HepG2 (cell line): ENCODE results near the gene YPEL3. TPM values are rescaled to one million over a fixed set of nuclear protein-coding genes. Genes with fewer than 3 reads are reported as not detected.
A peak's percentile ranks its signal among the peaks of the same experiment; 100 is the strongest.

Experiments
- ATF5 ChIP-seq: sonication (generic); formaldehyde crosslinking; IDR thresholded peaks from 2 replicates; pipeline ENCODE4 v1.4.0; 2020; ENCODE audit warnings: mild to moderate bottlenecking, low read depth, missing genetic modification reagents
- CEBPB ChIP-seq: IDR thresholded peaks from 2 replicates; pipeline ENCODE4 v1.6.1; 2011; ENCODE audit warnings: low read depth, low read length, improper control_type of control experiment, borderline replicate concordance
- CENPX ChIP-seq: sonication (generic); formaldehyde crosslinking; IDR thresholded peaks from 2 replicates; pipeline ENCODE4 v1.9.0; 2021; ENCODE audit warnings: mild to moderate bottlenecking, missing genetic modification reagents, moderate library complexity
- CREBL2 ChIP-seq: sonication (generic); formaldehyde crosslinking; IDR thresholded peaks from 2 replicates; pipeline ENCODE4 v1.8.1; 2023; ENCODE audit warnings: missing genetic modification reagents, mild to moderate bottlenecking, borderline replicate concordance
- FOXA1 ChIP-seq, 2 experiments: fragments of 450-650 bp in 1 of 2; sonication (generic) in 1 of 2; formaldehyde crosslinking in 1 of 2; IDR thresholded peaks; 2 replicates each; pipeline versions ENCODE4 v1.4.0 to v1.6.1; 2016 to 2020; ENCODE audit warnings: missing genetic modification reagents in 1 of 2
- KAT2B ChIP-seq: fragments of 150-350 bp; IDR thresholded peaks from 2 replicates; pipeline ENCODE4 v1.6.1; 2014; ENCODE audit warnings: low read depth, low read length, borderline replicate concordance
- MED1 ChIP-seq: sonication (generic); formaldehyde crosslinking; IDR thresholded peaks from 2 replicates; pipeline ENCODE4 v1.4.0; 2020; ENCODE audit warnings: missing genetic modification reagents
- NCOA5 ChIP-seq: sonication (generic); formaldehyde crosslinking; IDR thresholded peaks from 2 replicates; pipeline ENCODE4 v1.4.0; 2020; ENCODE audit warnings: missing genetic modification reagents
- NONO ChIP-seq, 2 experiments: fragments of 450-650 bp in 1 of 2; sonication (generic) in 1 of 2; formaldehyde crosslinking in 1 of 2; IDR thresholded peaks in 1 of 2; conservative IDR thresholded peaks in 1 of 2; 2 replicates each; pipeline versions ENCODE4 v1.6.1 to v1.8.0; 2017 to 2022; ENCODE audit warnings: mild to moderate bottlenecking in 1 of 2, missing genetic modification reagents in 1 of 2, moderate library complexity in 1 of 2
- RBFOX2 ChIP-seq: fragments of 200-400 bp; formaldehyde crosslinking; IDR thresholded peaks from 2 replicates; pipeline ENCODE4 v1.6.1; 2017; ENCODE audit warnings: low read depth, mild to moderate bottlenecking, low read length
- TOPORS ChIP-seq: sonication (generic); formaldehyde crosslinking; IDR thresholded peaks from 2 replicates; pipeline ENCODE4 v1.8.0; 2023; ENCODE audit warnings: mild to moderate bottlenecking, missing genetic modification reagents
- ZNF281 ChIP-seq: sonication (generic); formaldehyde crosslinking; IDR thresholded peaks from 2 replicates; pipeline ENCODE4 v1.4.0; 2020; ENCODE audit warnings: missing genetic modification reagents, borderline replicate concordance
- ZXDC ChIP-seq: sonication (generic); formaldehyde crosslinking; IDR thresholded peaks from 2 replicates; pipeline ENCODE4 v1.5.0; 2020; ENCODE audit warnings: mild to moderate bottlenecking, missing genetic modification reagents
- polyA plus RNA-seq, 8 experiments: library from polyadenylated mRNA; depleted of rRNA in 3 of 8; stranded (reverse) in 7 of 8; unstranded in 1 of 8; fragments of >200 nt; fragmentation: Illumina TruSeq in 4 of 8; extraction: Trizol in 4 of 8; gene quantifications; 2 replicates each; pipeline versions ENCODE4 v1.2.1 to v1.2.3, GENCODE V29; 2011 to 2016; ENCODE audit warnings: low read depth in 4 of 8, missing spikeins in 1 of 8, mixed read lengths in 1 of 8; ENCODE audit not compliant: insufficient read depth in 1 of 8
- total RNA-seq, 5 experiments: library from RNA; depleted of rRNA; stranded (reverse); fragments of >200 nt; fragmentation: Illumina TruSeq; extraction: Trizol; gene quantifications; 2 replicates each; pipeline ENCODE4 v1.2.3, GENCODE V29; 2016; ENCODE audit warnings: low read depth in 1 of 5
- TF ChIP-seq, protein P1 (sequence below): sonication (generic); formaldehyde crosslinking; IDR thresholded peaks from 2 replicates; pipeline ENCODE4 v1.4.0; 2020; ENCODE audit warnings: missing genetic modification reagents, borderline replicate concordance

YPEL3 gene
- total and polyA plus RNA-seq, 2 of the 13 experiments (the other 11 are each of a cell fraction or from before 2014, with no cell fraction given): 5.4 to 47.0 TPM

DNA sequence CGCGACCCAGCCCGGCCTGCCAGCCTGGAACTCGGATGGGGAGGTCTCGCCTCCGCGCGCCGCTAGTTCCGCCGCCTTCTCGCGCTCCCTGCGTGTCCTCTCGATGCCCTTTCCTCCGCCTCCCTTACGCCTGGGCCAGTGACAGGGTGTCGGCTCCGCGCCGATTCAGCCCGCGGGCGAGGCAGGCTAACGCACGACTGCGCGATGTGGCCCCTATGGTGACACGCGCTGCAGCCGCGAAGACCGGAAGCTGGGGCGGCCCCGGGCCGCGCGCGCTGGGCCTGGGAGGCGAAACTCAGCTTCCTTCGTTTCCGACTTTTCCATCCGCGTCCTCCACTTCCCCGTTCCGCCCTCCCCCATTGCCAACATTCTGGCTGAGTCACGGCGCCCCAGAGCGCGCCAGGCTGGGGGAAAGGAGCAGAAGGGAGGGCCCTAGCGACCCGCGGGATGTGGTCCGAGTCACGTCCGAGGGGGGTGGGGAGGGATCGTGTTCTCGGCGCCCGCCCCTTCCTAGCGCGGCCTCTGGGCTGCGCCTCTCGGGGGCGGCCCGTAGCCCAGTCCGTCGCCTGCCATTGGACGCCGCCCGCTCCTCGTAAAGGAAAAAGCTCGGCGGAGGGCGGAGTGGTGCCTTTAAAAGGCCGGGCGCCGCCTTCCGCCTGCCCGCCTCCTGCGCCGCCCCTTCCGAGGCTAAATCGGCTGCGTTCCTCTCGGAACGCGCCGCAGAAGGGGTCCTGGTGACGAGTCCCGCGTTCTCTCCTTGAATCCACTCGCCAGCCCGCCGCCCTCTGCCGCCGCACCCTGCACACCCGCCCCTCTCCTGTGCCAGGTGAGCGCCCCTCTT, 30.7 kb downstream of the YPEL3 start, which contains the start of gene ALDOA (continued):
- TF ChIP-seq MED1 (peak; percentile 99), FOXA1 (IDR thresholded peaks at IDR 0.05) (no peak), FOXA1 (CRISPR knock-in tag; IDR thresholded peaks at IDR 0.05) (peak; percentile 11; the same call in 1 of the 2 replicates), NONO (IDR thresholded peaks at IDR 0.05) (no peak), NONO (CRISPR knock-in tag; conservative IDR thresholded peaks at IDR 0.05) (peak; percentile 97), ZXDC (CRISPR knock-in tag) (peak; percentile 93), NCOA5 (CRISPR knock-in tag) (no peak), ATF5 (no peak; the same call in 1 of the 2 replicates), CENPX (CRISPR knock-in tag) (no peak), RBFOX2 (peak; percentile 99), TOPORS (peak; percentile 88), CREBL2 (CRISPR knock-in tag) (peak; percentile 95), CEBPB (no peak), ZNF281 (CRISPR knock-in tag) (peak; percentile 98), KAT2B (no peak)
- TF ChIP-seq, protein P1, sequence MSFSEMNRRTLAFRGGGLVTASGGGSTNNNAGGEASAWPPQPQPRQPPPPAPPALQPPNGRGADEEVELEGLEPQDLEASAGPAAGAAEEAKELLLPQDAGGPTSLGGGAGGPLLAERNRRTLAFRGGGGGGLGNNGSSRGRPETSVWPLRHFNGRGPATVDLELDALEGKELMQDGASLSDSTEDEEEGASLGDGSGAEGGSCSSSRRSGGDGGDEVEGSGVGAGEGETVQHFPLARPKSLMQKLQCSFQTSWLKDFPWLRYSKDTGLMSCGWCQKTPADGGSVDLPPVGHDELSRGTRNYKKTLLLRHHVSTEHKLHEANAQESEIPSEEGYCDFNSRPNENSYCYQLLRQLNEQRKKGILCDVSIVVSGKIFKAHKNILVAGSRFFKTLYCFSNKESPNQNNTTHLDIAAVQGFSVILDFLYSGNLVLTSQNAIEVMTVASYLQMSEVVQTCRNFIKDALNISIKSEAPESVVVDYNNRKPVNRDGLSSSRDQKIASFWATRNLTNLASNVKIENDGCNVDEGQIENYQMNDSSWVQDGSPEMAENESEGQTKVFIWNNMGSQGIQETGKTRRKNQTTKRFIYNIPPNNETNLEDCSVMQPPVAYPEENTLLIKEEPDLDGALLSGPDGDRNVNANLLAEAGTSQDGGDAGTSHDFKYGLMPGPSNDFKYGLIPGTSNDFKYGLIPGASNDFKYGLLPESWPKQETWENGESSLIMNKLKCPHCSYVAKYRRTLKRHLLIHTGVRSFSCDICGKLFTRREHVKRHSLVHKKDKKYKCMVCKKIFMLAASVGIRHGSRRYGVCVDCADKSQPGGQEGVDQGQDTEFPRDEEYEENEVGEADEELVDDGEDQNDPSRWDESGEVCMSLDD (CRISPR knock-in tag): no peak
